C4-2B (cell line): ENCODE results near the gene GOSR2.

ENCODE experiments used
- ZFX ChIP-seq: fragments of 450-650 bp; IDR thresholded peaks from 2 replicates; pipeline ENCODE4 v1.6.1; 2017
- TF ChIP-seq, protein P1 (sequence below): fragments of 450-650 bp; conservative IDR thresholded peaks from 2 replicates; pipeline ENCODE4 v1.5.1; 2017; ENCODE audit warnings: mild to moderate bottlenecking

DNA sequence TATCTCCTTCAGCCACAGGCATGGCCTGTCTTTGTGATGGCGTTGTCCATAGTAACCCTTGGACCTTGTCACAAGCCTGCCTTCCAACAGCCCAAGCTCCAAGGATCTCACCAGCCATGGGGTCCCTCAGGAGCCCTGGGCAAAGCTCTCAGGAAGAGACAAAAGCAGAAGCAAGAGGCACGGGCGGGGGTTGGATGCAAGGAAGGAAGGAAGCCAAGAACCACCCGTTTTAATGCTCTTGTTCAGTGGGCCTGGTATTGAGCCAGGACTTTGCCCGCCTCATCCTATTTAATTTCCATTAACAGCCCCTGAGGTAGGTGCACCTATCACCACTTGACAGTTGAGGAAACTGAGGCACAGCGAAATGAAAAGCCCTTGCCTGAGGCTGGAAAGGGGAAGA, 32.3 kb upstream of the GOSR2 start:
- TF ChIP-seq, protein P1, sequence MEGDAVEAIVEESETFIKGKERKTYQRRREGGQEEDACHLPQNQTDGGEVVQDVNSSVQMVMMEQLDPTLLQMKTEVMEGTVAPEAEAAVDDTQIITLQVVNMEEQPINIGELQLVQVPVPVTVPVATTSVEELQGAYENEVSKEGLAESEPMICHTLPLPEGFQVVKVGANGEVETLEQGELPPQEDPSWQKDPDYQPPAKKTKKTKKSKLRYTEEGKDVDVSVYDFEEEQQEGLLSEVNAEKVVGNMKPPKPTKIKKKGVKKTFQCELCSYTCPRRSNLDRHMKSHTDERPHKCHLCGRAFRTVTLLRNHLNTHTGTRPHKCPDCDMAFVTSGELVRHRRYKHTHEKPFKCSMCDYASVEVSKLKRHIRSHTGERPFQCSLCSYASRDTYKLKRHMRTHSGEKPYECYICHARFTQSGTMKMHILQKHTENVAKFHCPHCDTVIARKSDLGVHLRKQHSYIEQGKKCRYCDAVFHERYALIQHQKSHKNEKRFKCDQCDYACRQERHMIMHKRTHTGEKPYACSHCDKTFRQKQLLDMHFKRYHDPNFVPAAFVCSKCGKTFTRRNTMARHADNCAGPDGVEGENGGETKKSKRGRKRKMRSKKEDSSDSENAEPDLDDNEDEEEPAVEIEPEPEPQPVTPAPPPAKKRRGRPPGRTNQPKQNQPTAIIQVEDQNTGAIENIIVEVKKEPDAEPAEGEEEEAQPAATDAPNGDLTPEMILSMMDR, result no peak
- no peak for TF ChIP-seq ZFX
